Left ventricle myocardium superior (tissue), 1 donor: ENCODE results near the gene FOXF1. TPM values are rescaled to one million over a fixed set of nuclear protein-coding genes. Genes with fewer than 3 reads are reported as not detected.
A peak's percentile ranks its signal among the peaks of the same experiment; 100 is the strongest.

Experiments used
- ATAC-seq: fragments of 200-7000 bp; cut with Tn5 transposase; one replicate; pipeline ENCODE4 v1.9.1; 2020; ENCODE audit warnings: mild to moderate bottlenecking, moderate library complexity
- DNase-seq: peaks from one replicate; pipeline ENCODE4 v3.0.0-alpha.2; 2020
- intact Hi-C: fragments of 100-400 bp; cut with micrococcal nuclease; formaldehyde crosslinking; loops from one replicate; pipeline ENCODE4 v1.11.0; 2022
- long read RNA-seq: library from polyadenylated mRNA; unstranded; transcript quantifications from one replicate; pipeline ENCODE4 v2.0.0, GENCODE V29; 2021
- total RNA-seq: library from RNA; stranded (reverse); fragmentation: NEBNext Ultra II Directional; extraction: Animal tissue kit (Norgen Biotek cat#: 25700); gene quantifications from one replicate; pipeline ENCODE4 v1.2.1, GENCODE V29; 2021
- donor health status: DM: no; HTN: yes; CAD: no; lungs with severe emphysema.

The FOXF1 gene
- 0.25 TPM for total RNA-seq
- long read RNA-seq, partial matches to known transcripts: 0 of 1 reads
- long read RNA-seq, other reads (novel, unspliced or antisense): 0 of 1 reads

DNA sequence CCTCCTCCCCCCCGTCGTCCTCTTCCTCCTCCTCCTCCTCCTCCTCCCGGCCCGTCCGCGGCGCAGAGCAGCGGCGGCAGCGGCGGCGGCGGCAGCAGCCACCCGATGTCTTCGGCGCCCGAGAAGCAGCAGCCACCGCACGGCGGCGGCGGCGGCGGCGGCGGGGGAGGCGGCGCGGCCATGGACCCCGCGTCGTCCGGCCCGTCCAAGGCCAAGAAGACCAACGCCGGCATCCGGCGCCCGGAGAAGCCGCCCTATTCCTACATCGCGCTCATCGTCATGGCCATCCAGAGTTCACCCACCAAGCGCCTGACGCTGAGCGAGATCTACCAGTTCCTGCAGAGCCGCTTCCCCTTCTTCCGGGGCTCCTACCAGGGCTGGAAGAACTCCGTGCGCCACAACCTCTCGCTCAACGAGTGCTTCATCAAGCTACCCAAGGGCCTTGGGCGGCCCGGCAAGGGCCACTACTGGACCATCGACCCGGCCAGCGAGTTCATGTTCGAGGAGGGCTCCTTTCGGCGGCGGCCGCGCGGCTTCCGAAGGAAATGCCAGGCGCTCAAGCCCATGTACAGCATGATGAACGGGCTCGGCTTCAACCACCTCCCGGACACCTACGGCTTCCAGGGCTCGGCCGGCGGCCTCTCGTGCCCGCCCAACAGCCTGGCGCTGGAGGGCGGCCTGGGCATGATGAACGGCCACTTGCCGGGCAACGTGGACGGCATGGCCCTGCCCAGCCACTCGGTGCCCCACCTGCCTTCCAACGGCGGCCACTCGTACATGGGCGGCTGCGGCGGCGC, at the start of gene FOXF1:
TSS of gene FOXF1 (plus strand) at position 63 of the 797 bp plus-strand sequence. CDS start at position 106, 43 bp downstream.
- no peak for DNase-seq
- intact Hi-C loops: loop anchor here (10.0 kb wide), 1 partner anchor 176 kb away; no protein-coding TSS in a partner anchor
- peak; percentile 11 for ATAC-seq

- no peak for ATAC-seq
- intact Hi-C loops: no loop called here
- no peak for DNase-seq
These were observed 49.3 kb upstream of the FOXF1 start for GRCh38 chr16:86461037-86461436.

DNA sequence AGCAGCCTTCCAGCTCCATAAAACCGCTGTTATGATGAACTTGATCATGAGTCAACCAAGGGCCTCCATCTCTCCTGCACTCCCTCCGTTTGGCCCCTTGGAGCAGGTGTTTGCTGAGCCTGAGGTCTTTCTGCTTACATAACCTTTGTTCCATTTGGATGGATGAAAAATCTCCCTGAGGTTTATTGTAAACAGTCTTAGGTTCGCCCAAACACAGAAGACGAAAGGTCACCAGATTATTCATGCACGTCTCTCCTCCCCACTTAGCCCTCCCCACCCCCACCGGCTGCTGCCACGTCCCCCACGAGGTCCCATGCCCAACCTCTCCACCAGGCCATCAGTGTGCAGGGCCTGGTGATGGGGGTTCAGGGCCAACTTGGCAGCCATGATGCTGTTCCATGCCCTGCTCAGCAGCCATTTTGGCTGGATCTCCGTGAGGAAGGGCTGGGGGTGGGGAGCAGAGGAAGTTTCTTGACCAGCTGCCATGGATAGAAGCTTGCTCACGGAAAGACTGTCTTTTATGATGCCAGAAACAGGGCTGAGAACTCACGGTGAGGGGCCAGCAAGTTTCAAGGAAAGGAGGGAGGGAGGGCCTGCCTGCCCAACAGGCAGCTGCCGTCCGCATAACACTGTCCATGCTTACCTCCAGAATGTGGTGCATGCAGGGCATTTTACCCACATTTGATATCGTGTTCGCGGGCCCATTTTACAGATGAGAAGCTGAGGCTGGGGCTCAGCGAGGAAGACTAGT, 47.8 kb upstream of the FOXF1 start:
- ATAC-seq (no peak), DNase-seq (no peak)
- intact Hi-C loops: no loop called here

DNA sequence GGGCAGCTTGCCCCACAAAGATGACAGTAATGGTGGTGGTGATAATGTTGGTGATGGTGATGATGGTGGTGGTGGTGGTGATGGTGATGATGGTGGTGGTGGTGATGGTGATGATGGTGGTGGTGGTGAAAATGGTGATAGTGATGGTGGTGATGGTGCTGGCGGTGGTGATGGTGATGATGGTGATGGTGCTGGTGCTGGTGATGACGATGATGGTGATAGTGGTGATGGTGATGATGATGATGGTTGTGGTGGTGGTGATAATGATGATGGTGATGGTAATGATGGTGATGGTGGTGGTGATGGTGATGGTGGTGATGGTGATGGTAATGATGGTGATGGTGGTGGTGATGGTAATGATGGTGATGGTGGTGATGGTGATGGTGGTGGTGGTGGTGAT, 46.3 kb upstream of the FOXF1 start:
- ATAC-seq (no peak), DNase-seq (no peak)
- intact Hi-C loops: no loop called here

- intact Hi-C loops: no loop called here
- ATAC-seq: no peak
- no peak for DNase-seq
These were observed 44.9 kb upstream of the FOXF1 start for GRCh38 chr16:86465434-86465833.

- DNase-seq: no peak
- intact Hi-C loops: no loop called here
- ATAC-seq: no peak
These were observed 43.5 kb upstream of the FOXF1 start for GRCh38 chr16:86466696-86467406.

DNA sequence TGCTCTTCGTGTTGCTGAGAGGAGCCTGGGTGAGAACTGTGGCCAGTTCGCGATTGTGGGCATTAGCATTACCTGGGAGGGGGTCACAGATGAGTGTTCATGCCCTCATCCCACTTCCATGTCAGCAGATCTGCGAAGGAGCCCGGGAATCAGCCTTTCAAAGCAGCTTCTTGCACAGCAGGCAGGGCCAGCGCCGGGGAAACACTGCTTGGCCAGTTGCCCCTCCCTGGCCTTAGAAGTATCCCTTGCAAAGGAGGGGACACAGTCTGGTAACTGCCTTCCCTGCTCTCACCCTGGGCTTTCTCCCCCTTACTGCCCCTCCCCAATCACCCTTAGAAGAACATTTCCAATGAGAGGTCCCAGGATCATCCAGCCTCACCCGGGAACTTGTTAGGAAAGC, 42.8 kb upstream of the FOXF1 start:
- no peak for ATAC-seq
- DNase-seq: no peak
- intact Hi-C loops: no loop called here

DNA sequence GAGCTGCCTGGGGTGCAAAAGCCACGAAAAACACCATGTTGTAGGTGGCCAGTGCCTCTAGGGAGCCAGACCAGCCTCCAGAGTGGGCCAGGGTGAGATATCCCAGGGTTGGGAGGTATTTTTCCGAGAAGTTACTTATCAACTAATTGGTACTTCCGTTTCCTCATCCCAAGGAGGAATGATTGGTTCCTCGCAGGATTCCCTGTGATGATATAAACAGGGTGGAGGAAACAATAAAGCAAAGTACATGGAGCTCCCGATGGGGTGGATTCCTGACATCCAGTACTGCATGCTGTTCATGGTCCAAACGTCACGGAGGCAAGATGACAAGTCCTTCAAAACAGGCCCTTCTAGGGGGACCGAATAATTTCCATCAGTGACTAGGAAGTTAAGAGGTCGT, 39.4 kb upstream of the FOXF1 start:
- ATAC-seq (no peak), DNase-seq (no peak)
- intact Hi-C loops: no loop called here

DNA sequence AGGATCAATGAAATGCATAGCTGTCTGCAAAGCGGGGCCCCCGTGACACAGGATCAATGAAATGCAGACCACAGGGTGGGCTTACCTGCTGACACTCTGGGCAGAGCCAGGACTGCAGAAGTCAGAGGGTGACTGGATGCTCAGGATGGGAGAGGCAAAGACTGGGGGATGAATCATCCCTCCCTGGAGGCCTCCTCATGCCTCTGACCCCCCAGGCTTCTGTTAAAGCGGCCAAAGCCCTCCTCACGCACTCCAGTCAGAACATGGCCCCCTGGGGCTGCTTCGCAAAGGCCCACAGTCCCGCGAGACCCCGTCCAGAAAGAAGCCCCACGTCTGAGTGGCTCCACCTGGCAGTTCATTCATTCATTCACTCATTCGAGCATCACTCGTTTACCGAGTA, 38.4 kb upstream of the FOXF1 start:
- DNase-seq (no peak), ATAC-seq (no peak)
- intact Hi-C loops: no loop called here

DNA sequence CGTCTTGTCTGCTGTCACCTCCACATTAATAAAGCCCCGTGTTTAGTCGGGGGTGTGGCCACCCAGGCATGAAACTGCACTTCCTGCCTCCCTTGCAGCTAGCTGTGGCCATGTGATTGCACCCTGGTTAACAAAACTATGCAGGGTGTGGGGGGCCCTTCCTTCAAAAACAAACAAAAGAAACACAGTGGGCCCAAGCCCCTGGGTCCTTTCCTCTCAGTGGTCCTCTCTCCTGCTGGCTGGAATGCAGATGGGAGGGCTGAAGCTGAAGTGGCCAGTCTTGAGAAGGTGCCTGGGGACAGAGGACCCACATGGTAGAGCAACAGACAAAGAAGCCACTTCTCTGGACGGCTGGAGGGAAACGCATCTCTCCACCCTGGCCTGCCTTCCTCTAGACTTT, 38.0 kb upstream of the FOXF1 start:
- ATAC-seq: no peak
- intact Hi-C loops: no loop called here

GRCh38 chr16:86476956-86477534, 33.3 kb upstream of the FOXF1 start:
- intact Hi-C loops: no loop called here
- DNase-seq: no peak
- peak; percentile 47 for ATAC-seq

More for the DNA sequence above, 38.0 kb upstream of the FOXF1 start:
- DNase-seq: no peak

DNA sequence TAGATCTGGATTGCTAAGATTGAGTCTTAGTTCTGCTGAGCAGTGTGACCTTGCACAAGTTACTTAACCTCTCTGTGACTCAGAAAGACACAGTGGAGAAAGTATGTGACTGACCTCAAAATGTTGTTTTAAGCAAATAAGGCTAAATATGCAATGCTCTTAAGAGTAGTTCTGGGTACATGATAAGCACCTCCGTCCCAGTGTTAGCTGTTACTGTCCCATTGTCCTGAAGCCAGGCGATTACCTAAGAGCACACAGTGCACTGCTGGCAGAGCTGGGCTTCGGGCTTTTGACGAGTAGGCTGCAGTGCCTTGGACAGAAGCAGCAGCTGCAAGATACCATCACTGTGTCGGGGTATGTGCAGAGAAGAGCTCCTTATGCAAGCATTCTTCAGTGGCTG, 32.7 kb upstream of the FOXF1 start:
- intact Hi-C loops: no loop called here
- DNase-seq (no peak), ATAC-seq (no peak)

DNA sequence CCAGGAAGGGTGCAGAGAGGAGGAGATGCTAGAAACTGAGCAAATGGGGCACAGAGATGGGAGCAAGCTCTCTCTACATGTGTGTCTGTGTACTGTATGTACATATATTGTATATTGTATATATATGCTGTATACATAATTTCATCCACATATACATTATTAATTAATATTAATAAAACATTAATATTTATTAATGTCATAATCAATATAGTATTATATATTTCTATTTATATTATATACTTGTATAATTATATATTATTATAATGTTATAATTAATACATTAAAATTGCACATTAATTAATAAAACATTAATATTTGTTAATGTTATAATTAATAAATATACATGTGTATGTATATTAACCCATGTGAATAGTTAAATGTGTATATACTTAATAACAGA, 31.5 kb upstream of the FOXF1 start:
- intact Hi-C loops: no loop called here
- no peak for DNase-seq
- ATAC-seq: no peak

GRCh38 chr16:86479419-86479818, 30.9 kb upstream of the FOXF1 start:
- intact Hi-C loops: no loop called here
- no peak for DNase-seq

DNA sequence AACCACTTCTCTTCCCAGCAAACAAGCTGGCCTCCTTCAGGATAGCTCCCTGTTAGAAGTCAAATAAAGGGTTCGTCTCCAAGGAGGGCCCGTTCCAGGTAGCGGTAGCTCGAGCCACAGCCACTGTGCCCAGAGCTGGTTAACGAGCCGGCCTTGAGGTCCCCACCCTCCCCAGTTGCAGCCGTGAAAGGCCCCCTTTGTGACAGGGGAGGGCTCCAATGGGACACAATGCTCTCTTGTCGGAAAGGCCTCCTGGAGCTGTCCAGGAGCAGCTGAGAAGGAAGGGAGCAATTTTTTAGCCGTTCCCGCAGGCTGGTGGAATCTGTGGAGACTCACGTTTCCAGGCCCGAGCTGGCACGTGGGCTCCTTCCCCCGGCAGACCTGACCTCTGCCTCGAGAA, 29.9 kb upstream of the FOXF1 start:
- ATAC-seq (no peak), DNase-seq (no peak)
- intact Hi-C loops: no loop called here

More at GRCh38 chr16:86479419-86479818, 30.9 kb upstream of the FOXF1 start:
- no peak for ATAC-seq

GRCh38 chr16:86481607-86482006, 28.7 kb upstream of the FOXF1 start:
- no peak for ATAC-seq
- no peak for DNase-seq
- intact Hi-C loops: no loop called here

DNA sequence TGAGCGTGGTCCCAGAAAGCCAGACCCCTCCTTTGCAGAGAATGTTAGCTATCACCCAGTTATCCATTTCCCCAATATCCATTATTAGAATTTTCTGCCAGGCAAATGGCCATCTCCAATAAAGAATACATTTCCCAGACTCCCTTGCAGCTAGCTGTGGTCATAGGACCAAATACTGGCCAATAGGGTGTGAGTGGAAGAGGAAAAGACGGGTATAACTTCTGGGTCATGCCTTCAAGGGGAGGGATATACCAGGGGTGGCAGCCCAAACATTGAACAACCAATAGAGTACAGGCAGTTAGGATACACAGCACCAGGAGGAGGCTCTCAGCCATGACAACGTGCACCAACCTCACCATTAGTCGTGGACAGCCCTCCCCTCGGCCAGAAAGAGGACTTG, 26.1 kb upstream of the FOXF1 start:
- intact Hi-C loops: no loop called here
- DNase-seq (no peak), ATAC-seq (no peak)

DNA sequence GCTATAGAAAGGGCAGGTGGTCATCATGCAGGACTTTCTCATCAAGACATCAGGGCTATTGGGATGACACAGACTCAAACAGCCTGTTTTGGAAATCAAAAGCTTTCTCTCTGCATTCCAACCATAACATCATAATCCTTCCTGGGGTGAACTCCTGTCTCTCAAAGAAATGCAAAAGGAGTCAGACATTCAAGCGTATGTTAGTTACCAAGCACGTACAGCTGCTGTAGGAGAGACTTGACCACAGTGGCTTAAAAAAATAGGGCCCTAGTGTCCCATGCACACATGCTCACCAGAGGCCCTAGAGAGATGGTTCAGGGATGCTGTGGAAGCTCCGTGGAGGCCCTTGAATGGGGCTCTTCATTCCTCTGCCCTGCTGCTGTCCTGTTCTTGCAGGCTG, 24.6 kb upstream of the FOXF1 start:
- no peak for DNase-seq

GRCh38 chr16:86490859-86491639, 19.3 kb upstream of the FOXF1 start:
- DNase-seq (no peak), ATAC-seq (no peak)
- intact Hi-C loops: no loop called here

More for the DNA sequence above, 24.6 kb upstream of the FOXF1 start:
- intact Hi-C loops: no loop called here
- ATAC-seq: no peak
